ENCODE data around the gene SLC4A9. TPM values are rescaled to one million over a fixed set of nuclear protein-coding genes. Genes with fewer than 3 reads are reported as not detected.

The SLC4A9 gene
- total RNA-seq, 2 experiments from 2014 or later = not detected

- H3K4me1 Mint-ChIP-seq (ENCODE audit: low read depth) = no peaks in the 10 kb centered on the region
- no peaks in the 10 kb centered on the region for H3K27me3 Mint-ChIP-seq
- H3K9me3 Mint-ChIP-seq = no peaks in the 10 kb centered on the region
- intact Hi-C loops (cut with DNase I, micrococcal nuclease) = no loop called here
- H3K4me3 Mint-ChIP-seq = no peak overlapping the region
- ChIA-PET CTCF (interaction anchor here (1.3 kb wide), 1 partner anchor 18 kb away, joined by 3 read pairs; no protein-coding TSS in a partner anchor), POLR2A (no interaction called here)
- Histone ChIP-seq H3K4me3 (ENCODE audit: low read length) (no peak overlapping the region), H3K27ac (ENCODE audit: low read depth in 1 of 2, low read length in 2 of 2) (no peak overlapping the region), H3K9me3 (ENCODE audit: control insufficient read depth in 1 of 2, insufficient read depth in 1 of 2, low read length in 2 of 2) (no peaks in the 10 kb centered on the region), H3K27me3 (ENCODE audit: control insufficient read depth in 1 of 2, insufficient read depth in 2 of 2, low read length in 2 of 2) (no peaks in the 10 kb centered on the region), H3K36me3 (ENCODE audit: insufficient read depth, low read length) (no peaks in the 10 kb centered on the region), H3K4me1 (ENCODE audit: insufficient read depth, low read length) (no peaks in the 10 kb centered on the region)
- H3K27ac Mint-ChIP-seq = no peak overlapping the region
- TF ChIP-seq CTCF (IDR thresholded peaks at IDR 0.05) = no peak
- H3K36me3 Mint-ChIP-seq (ENCODE audit: low read depth) = no peaks in the 10 kb centered on the region
- peak in 2 of 14 experiments; percentile 23 to 43 for DNase-seq
- no peak for ATAC-seq (ENCODE audit: poor library complexity)
Measured at GRCh38 chr5:140312067-140312790, 47.8 kb upstream of the SLC4A9 start.

- DNase-seq (no peak), ATAC-seq (ENCODE audit: poor library complexity) (no peak)
- no peak overlapping the region for H3K27ac ChIP-seq (ENCODE audit: low read depth in 1 of 2, low read length in 2 of 2)
- H3K4me1 ChIP-seq (ENCODE audit: insufficient read depth, low read length) = no peaks in the 10 kb centered on the region
- H3K4me3 ChIP-seq (ENCODE audit: low read length) = no peak overlapping the region
- Mint-ChIP-seq H3K4me1 (ENCODE audit: low read depth) (no peaks in the 10 kb centered on the region), H3K4me3 (no peak overlapping the region), H3K27ac (no peak overlapping the region), H3K36me3 (ENCODE audit: low read depth) (no peaks in the 10 kb centered on the region), H3K27me3 (no peaks in the 10 kb centered on the region), H3K9me3 (no peaks in the 10 kb centered on the region)
- no peaks in the 10 kb centered on the region for H3K36me3 ChIP-seq (ENCODE audit: insufficient read depth, low read length)
- ChIA-PET POLR2A (no interaction called here), CTCF (interaction anchor here (1.3 kb wide), 1 partner anchor 19 kb away, joined by 3 read pairs; no protein-coding TSS in a partner anchor)
- TF ChIP-seq CTCF (IDR thresholded peaks at IDR 0.05) = no peak
- no peaks in the 10 kb centered on the region for H3K9me3 ChIP-seq (ENCODE audit: control insufficient read depth in 1 of 2, insufficient read depth in 1 of 2, low read length in 2 of 2)
- intact Hi-C loops (cut with DNase I, micrococcal nuclease) = no loop called here
- no peaks in the 10 kb centered on the region for H3K27me3 ChIP-seq (ENCODE audit: control insufficient read depth in 1 of 2, insufficient read depth in 2 of 2, low read length in 2 of 2)
Measured at GRCh38 chr5:140312791-140313189, 47.2 kb upstream of the SLC4A9 start.

GRCh38 chr5:140317859-140318258 lies 42.1 kb upstream of the SLC4A9 start:
- Histone ChIP-seq H3K27me3 (ENCODE audit: control insufficient read depth in 1 of 2, insufficient read depth in 2 of 2, low read length in 2 of 2) (no peaks in the 10 kb centered on the region), H3K9me3 (ENCODE audit: control insufficient read depth in 1 of 2, insufficient read depth in 1 of 2, low read length in 2 of 2) (no peaks in the 10 kb centered on the region), H3K4me1 (ENCODE audit: insufficient read depth, low read length) (no peaks in the 10 kb centered on the region), H3K4me3 (ENCODE audit: low read length) (no peak overlapping the region), H3K36me3 (ENCODE audit: insufficient read depth, low read length) (no peaks in the 10 kb centered on the region), H3K27ac (ENCODE audit: low read depth in 1 of 2, low read length in 2 of 2) (no peak overlapping the region)
- intact Hi-C loops (cut with DNase I, micrococcal nuclease) = no loop called here
- no peak for ATAC-seq (ENCODE audit: poor library complexity)
- ChIA-PET CTCF (no interaction called here), POLR2A (no interaction called here)
- H3K4me3 Mint-ChIP-seq = no peak overlapping the region
- H3K36me3 Mint-ChIP-seq (ENCODE audit: low read depth) = no peaks in the 10 kb centered on the region
- H3K9me3 Mint-ChIP-seq = no peaks in the 10 kb centered on the region
- DNase-seq = no peak
- no peaks in the 10 kb centered on the region for H3K27me3 Mint-ChIP-seq
- no peak overlapping the region for H3K27ac Mint-ChIP-seq
- TF ChIP-seq CTCF (IDR thresholded peaks at IDR 0.05) = no peak
- no peaks in the 10 kb centered on the region for H3K4me1 Mint-ChIP-seq (ENCODE audit: low read depth)

Measured in CD4-positive, alpha-beta T cell (primary cell).